ENCODE results near the gene FAT1. TPM values are rescaled to one million over a fixed set of nuclear protein-coding genes. Genes with fewer than 3 reads are reported as not detected.

Gene FAT1
- total RNA-seq, 1 donor from 2014 or later = 344 TPM

GRCh38 chr4:186651181-186651603 lies 72.5 kb downstream of the FAT1 start:
- no peaks in the 10 kb centered on the region for H3K27me3 ChIP-seq (ENCODE audit: control insufficient read depth, insufficient read depth, low read length)
- no peak for TF ChIP-seq CTCF (IDR thresholded peaks at IDR 0.05; ENCODE audit: insufficient read depth, low read length, poor library complexity, severe bottlenecking)
- DNase-seq (ENCODE audit: low read depth) = no peak
- peaks cover 1% of the 10 kb centered on the region for H3K36me3 ChIP-seq (ENCODE audit: control insufficient read depth, insufficient read depth, low read length)
- no peak overlapping the region for H3K4me3 ChIP-seq (ENCODE audit: low read depth, low read length)

DNA sequence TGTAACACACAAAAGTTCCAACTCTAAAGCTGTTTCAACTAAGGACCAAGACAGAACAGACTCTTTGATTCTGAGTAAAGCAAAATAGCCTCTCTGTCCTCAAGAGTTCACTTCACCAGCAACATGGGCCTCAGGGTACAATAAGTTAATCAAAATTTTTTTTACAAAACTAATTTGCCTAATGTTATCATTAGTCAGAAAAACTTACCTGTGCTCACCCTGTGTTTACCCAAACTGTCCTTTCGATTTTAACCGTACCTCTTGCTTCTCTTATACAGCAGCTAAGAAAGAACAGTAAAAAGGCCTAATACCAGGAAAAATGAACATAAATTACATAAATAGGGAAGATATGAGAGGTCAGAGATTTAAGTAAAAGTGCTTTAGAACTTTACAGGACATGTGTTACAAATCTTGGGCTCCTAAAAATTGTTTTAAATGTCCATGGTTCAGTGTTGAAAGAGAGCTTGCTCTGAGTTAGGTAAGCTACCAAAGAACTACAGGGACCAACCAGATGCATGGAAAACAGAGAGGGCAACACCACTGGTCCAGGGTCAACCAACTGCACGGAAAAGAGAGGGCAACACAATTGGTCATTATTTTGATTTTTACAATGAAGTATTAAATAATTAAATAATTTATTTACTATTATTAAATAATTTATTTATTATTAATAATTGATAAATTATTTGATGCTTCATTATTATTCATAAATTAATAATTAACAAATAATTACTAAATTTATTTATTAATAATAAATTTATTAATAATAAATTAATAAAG lies 73.1 kb downstream of the FAT1 start:
- TF ChIP-seq CTCF (IDR thresholded peaks at IDR 0.05; ENCODE audit: insufficient read depth, low read length, poor library complexity, severe bottlenecking) = no peak
- no peak for DNase-seq (ENCODE audit: low read depth)

DNA sequence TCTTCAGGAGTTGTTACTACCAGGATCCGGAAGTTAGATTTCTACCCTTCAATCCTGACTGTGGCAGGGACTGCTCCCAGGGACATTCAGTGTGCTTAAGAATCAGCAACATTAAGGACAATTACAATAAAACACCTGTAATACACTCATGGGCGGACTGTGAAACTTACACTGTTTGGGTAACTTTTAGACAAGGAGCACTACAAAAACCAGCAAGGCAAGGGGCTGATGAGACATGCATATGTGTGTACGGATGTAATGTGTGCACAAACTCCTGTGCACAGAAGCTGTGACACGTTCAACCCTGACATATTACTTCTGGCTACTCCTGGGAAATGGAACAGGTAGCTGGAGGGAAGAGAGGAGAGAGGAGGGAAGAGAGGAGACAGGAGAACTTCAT lies 75.8 kb downstream of the FAT1 start:
- no peaks in the 10 kb centered on the region for H3K27me3 ChIP-seq (ENCODE audit: control insufficient read depth, insufficient read depth, low read length)
- no peak for TF ChIP-seq CTCF (IDR thresholded peaks at IDR 0.05; ENCODE audit: insufficient read depth, low read length, poor library complexity, severe bottlenecking)
- DNase-seq (ENCODE audit: low read depth) = no peak
- H3K4me3 ChIP-seq (ENCODE audit: low read depth, low read length) = no peak overlapping the region
- no peaks in the 10 kb centered on the region for H3K36me3 ChIP-seq (ENCODE audit: control insufficient read depth, insufficient read depth, low read length)

More for the DNA sequence above, 73.1 kb downstream of the FAT1 start:
- Histone ChIP-seq H3K4me3 (ENCODE audit: low read depth, low read length) (no peak overlapping the region), H3K36me3 (ENCODE audit: control insufficient read depth, insufficient read depth, low read length) (peaks cover 1% of the 10 kb centered on the region), H3K27me3 (ENCODE audit: control insufficient read depth, insufficient read depth, low read length) (no peaks in the 10 kb centered on the region)

GRCh38 chr4:186644737-186645261 lies 78.9 kb downstream of the FAT1 start:
- DNase-seq (ENCODE audit: low read depth) = no peak
- TF ChIP-seq CTCF (IDR thresholded peaks at IDR 0.05; ENCODE audit: insufficient read depth, low read length, poor library complexity, severe bottlenecking) = no peak
- Histone ChIP-seq H3K36me3 (ENCODE audit: control insufficient read depth, insufficient read depth, low read length) (no peaks in the 10 kb centered on the region), H3K27me3 (ENCODE audit: control insufficient read depth, insufficient read depth, low read length) (no peaks in the 10 kb centered on the region), H3K4me3 (ENCODE audit: low read depth, low read length) (no peak overlapping the region)

GRCh38 chr4:186644311-186644638 lies 79.4 kb downstream of the FAT1 start:
- Histone ChIP-seq H3K27me3 (ENCODE audit: control insufficient read depth, insufficient read depth, low read length) (no peaks in the 10 kb centered on the region), H3K4me3 (ENCODE audit: low read depth, low read length) (no peak overlapping the region), H3K36me3 (ENCODE audit: control insufficient read depth, insufficient read depth, low read length) (no peaks in the 10 kb centered on the region)
- no peak for TF ChIP-seq CTCF (IDR thresholded peaks at IDR 0.05; ENCODE audit: insufficient read depth, low read length, poor library complexity, severe bottlenecking)
- no peak for DNase-seq (ENCODE audit: low read depth)

All from kidney epithelial cell (primary cell).